Measurements from ENCODE around the gene PLCXD3. TPM values are rescaled to one million over a fixed set of nuclear protein-coding genes. Genes with fewer than 3 reads are reported as not detected.

Gene PLCXD3
- total and polyA plus RNA-seq, 2 of the 8 experiments (the other 6 are each of a cell fraction or from before 2014, with no cell fraction given): 0.03 to 0.07 TPM

DNA sequence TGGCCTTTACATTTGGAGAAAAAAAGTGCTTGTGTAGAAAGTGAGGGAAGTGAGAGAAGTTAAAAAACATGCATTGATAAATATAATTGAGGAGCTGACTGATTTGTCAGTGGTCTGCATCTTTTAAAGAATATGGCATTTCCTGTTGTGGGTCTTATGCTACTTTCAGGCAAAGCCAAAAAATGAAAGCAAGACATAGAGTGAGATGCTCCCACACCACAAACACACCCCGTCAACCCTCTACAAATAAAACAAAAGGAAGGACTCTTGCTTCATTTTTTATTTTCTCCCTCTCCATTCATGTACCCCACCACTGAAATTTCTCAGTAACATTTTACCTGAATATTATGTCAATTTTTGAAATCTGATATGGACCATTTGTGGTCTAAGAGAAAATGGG is 22.1 kb upstream of the PLCXD3 start (continued):
- TF ChIP-seq, protein P1, sequence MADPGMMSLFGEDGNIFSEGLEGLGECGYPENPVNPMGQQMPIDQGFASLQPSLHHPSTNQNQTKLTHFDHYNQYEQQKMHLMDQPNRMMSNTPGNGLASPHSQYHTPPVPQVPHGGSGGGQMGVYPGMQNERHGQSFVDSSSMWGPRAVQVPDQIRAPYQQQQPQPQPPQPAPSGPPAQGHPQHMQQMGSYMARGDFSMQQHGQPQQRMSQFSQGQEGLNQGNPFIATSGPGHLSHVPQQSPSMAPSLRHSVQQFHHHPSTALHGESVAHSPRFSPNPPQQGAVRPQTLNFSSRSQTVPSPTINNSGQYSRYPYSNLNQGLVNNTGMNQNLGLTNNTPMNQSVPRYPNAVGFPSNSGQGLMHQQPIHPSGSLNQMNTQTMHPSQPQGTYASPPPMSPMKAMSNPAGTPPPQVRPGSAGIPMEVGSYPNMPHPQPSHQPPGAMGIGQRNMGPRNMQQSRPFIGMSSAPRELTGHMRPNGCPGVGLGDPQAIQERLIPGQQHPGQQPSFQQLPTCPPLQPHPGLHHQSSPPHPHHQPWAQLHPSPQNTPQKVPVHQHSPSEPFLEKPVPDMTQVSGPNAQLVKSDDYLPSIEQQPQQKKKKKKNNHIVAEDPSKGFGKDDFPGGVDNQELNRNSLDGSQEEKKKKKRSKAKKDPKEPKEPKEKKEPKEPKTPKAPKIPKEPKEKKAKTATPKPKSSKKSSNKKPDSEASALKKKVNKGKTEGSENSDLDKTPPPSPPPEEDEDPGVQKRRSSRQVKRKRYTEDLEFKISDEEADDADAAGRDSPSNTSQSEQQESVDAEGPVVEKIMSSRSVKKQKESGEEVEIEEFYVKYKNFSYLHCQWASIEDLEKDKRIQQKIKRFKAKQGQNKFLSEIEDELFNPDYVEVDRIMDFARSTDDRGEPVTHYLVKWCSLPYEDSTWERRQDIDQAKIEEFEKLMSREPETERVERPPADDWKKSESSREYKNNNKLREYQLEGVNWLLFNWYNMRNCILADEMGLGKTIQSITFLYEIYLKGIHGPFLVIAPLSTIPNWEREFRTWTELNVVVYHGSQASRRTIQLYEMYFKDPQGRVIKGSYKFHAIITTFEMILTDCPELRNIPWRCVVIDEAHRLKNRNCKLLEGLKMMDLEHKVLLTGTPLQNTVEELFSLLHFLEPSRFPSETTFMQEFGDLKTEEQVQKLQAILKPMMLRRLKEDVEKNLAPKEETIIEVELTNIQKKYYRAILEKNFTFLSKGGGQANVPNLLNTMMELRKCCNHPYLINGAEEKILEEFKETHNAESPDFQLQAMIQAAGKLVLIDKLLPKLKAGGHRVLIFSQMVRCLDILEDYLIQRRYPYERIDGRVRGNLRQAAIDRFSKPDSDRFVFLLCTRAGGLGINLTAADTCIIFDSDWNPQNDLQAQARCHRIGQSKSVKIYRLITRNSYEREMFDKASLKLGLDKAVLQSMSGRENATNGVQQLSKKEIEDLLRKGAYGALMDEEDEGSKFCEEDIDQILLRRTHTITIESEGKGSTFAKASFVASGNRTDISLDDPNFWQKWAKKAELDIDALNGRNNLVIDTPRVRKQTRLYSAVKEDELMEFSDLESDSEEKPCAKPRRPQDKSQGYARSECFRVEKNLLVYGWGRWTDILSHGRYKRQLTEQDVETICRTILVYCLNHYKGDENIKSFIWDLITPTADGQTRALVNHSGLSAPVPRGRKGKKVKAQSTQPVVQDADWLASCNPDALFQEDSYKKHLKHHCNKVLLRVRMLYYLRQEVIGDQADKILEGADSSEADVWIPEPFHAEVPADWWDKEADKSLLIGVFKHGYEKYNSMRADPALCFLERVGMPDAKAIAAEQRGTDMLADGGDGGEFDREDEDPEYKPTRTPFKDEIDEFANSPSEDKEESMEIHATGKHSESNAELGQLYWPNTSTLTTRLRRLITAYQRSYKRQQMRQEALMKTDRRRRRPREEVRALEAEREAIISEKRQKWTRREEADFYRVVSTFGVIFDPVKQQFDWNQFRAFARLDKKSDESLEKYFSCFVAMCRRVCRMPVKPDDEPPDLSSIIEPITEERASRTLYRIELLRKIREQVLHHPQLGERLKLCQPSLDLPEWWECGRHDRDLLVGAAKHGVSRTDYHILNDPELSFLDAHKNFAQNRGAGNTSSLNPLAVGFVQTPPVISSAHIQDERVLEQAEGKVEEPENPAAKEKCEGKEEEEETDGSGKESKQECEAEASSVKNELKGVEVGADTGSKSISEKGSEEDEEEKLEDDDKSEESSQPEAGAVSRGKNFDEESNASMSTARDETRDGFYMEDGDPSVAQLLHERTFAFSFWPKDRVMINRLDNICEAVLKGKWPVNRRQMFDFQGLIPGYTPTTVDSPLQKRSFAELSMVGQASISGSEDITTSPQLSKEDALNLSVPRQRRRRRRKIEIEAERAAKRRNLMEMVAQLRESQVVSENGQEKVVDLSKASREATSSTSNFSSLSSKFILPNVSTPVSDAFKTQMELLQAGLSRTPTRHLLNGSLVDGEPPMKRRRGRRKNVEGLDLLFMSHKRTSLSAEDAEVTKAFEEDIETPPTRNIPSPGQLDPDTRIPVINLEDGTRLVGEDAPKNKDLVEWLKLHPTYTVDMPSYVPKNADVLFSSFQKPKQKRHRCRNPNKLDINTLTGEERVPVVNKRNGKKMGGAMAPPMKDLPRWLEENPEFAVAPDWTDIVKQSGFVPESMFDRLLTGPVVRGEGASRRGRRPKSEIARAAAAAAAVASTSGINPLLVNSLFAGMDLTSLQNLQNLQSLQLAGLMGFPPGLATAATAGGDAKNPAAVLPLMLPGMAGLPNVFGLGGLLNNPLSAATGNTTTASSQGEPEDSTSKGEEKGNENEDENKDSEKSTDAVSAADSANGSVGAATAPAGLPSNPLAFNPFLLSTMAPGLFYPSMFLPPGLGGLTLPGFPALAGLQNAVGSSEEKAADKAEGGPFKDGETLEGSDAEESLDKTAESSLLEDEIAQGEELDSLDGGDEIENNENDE (IDR thresholded peaks at IDR 0.05; ENCODE audit: insufficient replicate concordance, low read length): no peak
- TF ChIP-seq FOSL1 (IDR thresholded peaks at IDR 0.05; ENCODE audit: insufficient read depth, low read depth, low read length) (no peak), POU5F1 (IDR thresholded peaks at IDR 0.05; ENCODE audit: low read depth, low read length) (no peak), PHF8 (conservative IDR thresholded peaks at IDR 0.05; ENCODE audit: low read depth, low read length) (no peak), TAF1 (IDR thresholded peaks at IDR 0.05; ENCODE audit: low read depth, low read length) (no peak), NANOG (IDR thresholded peaks at IDR 0.05; ENCODE audit: insufficient read depth, low read depth, low read length, poor library complexity, severe bottlenecking) (no peak)
